NCI-H1105 (cell line): ENCODE measurements around the gene PHF2.

Experiments used
- DNase-seq: peaks from one replicate; lab custom pipeline; 2025; lab: John Stamatoyannopoulos, UW

PHF2 gene

DNA sequence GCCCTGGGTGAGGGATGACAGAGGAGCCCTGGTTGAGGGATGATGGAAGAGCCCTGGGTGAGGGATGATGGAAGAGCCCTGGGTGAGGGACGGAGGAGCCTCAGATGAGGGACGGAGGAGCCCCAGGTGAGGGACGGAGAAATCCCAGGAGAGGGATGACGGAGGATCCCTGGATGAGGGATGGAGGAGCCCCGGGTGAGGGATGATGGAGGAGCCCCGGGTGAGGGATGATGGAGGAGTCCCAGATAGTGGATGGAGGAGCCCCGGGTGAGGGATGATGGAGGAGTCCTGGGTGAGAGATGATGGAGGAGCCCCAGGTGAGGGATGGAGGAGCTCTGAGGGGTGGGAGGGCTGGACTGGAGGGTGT lies 10.9 kb downstream of the PHF2 start:
- no peak for DNase-seq

DNA sequence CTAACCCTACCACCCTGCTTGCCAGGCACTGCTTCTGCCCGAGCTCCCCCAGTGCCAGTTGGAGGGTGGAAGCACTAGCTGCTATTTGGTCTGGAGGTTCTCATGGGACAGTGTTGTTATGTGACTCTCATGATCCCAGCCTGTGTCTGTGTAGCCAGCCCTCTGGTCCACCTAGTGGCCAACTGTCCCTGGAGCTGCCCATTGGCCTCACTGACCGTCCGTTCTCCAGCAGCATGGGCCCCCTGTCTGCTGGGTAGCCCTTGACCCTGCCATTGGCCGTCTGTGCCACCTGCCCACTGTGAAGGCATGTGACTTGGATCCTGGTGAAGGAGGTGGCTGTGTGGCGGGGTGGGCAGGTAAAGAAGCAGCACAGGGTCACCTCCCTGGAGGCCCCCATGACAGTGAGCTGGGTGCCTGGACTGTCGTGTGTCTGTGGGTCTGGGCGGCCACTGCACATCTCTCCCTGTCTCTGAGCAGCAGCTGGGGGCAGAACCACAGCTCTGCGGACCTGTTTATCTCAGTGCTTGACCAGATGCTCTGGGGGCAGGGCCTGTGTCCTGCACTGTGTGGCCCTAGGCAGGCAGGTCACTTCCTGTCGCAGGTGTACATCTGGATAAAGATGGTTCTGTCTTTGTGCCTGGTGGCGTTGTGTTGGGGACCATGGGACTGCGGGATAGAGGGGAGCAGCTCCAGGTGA lies 11.4 kb downstream of the PHF2 start:
- DNase-seq, result no peak

DNA sequence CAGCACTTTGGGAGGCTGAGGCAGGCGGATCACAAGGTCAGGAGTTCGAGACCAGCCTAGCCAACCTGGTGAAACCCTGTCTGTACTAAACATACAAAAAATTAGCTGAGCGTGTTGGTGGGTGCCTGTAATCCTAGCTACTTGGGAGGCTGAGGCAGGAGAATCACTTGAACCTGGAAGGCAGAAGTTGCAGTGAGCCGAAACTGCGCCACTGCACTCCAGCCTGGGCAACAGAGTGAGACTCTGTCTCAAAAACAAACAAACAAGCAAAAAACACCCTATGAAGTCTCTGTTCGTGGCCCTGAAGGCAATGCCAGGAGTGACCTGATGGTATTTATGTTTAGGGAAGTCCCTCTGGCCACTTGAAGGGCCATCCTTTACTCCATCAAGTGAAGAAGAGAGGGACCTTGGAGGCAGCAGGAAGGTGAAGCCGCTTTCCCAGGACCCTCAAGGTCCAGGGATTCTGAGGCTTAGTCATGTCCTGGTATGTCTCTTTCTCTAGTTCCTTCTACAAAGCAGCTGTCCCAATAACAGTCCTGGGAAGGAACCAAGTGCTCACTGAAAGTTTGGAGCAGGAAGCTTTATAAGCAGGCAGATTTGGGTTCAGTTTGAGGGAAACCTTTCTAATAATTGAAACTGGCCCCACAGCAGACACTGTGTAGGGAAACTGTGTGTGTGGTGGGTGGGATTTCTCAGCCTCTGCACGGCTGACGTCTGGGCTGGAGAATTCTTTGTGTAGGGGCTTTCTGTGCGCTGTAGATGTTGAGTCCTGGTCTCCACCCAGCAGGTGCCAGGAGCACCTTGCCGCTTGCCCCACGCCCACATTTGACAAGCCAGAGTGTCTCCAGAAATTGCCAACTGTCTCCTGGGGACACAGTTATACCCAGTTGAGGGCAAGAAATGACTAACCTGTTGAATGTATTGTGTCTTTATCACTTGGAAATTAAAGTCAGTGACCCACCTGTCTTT lies 12.5 kb downstream of the PHF2 start:
- no peak for DNase-seq

DNA sequence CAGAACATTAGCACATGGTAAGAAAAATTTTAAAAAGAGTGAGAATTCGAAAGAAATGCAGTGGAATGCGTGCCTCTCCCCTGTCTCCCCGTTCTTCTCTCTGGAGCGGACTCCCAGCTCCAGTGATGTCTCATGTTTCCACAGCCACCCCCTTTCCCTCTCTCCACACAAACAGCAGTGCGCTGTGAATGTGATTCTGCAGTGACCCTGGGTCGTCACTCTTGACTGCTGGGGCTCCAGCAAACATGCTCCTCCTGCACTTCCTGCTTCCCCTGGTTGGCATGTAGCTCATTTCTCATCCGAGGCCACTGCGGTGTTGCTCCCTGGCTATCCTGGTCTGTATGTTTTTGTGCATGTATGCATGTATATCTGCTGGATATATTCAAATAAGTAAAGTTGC lies 13.3 kb downstream of the PHF2 start:
- DNase-seq, result no peak

DNA sequence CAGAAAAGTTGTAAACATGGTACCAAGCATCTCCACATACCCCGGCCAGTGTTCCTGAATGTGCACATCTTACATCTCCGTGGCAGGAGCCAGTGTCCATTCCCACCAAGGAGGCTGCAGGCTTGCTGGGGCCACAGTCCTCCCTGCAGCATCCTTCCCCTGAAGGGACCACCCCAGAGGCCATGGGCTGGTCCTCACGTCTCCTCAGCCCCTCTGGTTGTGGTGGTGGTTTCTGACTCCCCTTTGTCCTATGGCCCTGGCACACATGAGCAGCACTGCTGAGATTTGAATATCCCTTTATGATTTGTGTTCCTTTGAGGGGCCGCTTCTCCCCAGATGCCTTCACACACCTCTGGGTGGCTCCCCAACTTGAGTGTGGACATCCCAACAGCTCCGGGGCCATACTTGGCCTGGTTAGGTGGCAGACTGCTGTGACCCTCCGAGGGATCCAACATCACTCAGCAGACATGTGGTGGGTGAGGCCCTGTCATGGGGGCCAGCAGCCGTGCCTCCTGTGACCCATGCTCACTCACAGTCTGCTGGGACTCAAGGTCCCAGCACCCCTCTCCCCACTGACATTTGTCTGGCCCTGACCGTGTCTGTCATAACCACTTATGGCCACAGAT lies 14.3 kb downstream of the PHF2 start:
- DNase-seq, result no peak

DNA sequence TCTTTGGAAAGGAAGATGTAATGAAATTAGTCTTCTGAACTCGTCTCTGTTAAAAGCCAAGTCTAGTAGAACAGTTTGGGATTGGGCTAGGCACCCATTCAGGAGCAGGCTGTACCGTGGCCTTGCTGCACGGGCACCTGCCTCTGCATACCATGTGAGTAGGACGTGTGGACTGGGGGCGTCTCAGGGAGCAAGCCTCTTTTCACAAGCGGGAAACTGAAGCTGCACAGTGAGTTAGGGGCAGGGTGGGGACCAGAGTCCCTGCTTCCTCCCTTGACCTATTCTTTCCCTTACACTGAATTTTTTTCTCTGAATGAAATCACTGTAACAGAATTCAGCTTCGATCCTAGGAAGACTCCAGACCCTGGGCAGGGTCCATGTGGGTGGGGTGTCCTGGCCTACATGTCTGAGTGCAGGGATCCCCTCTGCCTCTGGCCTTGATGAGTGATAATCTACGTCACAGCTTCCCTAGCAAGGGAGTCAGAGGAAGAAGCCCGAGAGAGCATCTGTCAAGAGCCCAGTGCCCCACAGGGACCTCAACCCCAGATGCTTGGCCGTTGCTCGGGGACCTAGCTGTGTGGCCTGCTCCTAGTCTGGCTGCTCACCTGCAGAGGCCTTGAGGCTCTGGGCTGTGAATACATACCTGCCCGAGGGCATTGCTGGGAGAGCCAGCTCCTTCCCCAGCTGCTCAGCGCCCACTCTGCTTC lies 15.1 kb downstream of the PHF2 start:
- DNase-seq, result no peak

DNA sequence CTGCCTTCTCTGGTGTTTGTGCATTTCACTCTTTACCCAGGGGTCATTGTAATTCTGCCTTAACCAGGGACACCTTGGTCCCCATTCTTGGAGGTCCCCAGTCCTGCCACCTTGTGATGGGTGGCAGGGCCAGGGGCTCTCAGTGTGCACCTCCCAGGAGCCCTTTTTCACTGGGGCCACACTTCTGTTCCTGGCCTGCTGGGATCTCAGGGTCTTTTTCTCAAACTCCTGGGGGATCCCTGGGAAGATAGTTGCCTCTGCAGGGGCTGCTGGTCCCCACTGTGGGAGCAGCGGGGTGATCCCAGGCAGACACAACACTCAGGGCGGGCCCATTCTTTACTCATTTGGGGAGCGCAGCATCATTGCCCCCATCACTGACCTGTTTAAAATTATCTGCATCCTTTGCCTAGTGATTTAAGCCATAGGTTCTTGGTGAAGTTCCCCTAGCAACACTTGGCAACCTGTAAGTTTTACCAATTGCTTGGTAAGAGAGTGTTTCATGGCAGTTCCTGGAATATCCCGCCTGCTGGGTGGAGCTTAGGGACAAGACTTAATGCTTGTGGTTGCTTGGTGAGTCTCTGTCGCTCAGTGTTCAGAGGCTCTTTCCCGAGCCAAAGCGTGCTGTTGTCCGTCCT lies 15.7 kb downstream of the PHF2 start:
- no peak for DNase-seq

DNA sequence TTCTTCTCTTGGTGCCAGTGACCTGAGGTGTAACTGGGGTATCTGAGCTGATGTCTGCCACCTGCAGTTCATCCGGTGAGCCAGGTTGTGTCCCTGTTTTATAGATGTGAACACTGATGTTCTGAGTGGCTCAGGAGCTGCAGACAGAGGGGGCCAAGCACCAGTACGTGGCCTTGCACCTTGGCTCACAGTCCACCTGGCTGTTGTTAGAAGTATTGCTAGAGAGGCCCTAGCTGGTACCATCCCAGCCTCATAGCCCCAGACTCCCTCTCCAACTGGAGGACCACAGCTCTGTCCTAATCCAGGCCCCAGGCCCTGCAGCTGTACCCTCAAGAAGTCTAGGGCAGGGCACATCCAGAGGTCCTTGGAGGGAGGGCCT lies 16.2 kb downstream of the PHF2 start:
- DNase-seq, result no peak

DNA sequence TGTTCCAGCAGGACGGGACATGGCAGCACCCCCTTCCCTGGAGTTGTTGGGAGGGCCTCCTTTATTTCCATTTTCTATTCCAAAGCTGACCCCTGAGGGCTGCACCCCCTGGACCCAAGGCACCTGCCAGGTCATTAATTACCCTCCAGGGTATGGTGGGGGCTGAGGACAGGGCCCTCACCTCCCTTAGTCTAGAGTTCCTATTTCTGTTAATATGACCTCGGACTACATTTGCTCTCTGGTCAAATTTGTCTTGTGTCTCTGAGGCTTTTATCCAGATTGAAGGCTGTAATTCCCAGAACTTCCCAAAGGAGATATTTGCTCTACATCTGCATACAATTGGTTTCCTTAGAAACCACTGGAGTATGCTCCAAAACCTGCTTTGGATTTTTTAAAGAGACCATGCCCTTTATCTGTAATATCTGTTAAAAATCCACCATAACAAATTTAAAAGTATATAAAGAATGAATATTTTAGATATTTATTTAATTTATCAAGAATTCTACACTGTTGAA lies 16.8 kb downstream of the PHF2 start:
- no peak for DNase-seq

DNA sequence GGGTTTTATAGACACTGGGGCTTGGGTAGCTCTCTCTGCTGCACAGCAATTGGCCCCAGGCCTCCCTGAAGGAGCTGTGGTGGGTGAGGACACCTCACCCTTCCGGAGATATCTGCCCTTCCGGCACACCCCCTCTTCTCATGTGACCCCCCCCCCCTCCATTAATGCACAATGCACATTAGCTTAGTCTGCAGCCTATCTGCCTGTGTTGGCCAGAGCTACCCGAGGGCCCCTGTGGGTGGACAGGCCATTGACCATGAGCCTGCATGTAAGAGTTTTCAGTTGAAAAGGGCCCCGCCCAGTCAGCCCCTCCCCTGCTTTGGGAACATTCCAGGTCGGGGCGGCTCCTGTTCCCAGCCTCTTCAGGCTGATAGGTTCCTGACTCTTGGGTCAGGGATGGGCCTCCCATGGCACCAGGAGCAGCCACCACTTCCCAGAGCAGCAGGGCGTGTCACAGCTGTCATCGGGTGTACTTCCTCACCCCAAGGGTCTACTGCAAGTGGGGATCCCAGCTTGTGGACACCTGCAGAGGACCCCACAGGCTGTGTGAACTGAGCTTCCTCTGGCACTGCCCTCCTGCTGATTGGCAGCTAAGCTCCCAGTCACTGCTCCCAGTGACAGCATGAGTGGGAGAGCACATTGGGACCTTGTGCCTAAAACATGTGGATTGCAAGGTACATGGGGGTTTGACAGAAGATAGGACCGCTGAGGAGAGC lies 17.8 kb downstream of the PHF2 start:
- DNase-seq, result no peak

DNA sequence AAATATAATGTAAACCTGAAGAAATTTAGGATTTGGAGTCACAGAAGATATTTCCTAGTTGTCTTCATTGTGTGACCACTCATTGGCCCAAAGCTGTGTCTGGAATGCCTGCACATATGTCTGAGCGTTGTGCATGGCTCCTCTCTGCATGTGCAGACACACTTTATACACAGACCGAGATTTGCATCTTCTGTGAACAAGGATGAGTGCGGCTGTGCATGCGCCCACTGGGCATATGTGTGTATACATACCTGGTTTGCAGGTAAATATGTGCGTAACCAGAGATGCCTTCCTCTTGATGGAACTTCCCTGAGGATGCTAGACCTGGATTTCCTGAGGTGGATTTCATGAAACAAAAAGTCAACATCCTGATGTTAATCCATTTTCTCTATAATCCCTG lies 19.1 kb downstream of the PHF2 start:
- no peak for DNase-seq

DNA sequence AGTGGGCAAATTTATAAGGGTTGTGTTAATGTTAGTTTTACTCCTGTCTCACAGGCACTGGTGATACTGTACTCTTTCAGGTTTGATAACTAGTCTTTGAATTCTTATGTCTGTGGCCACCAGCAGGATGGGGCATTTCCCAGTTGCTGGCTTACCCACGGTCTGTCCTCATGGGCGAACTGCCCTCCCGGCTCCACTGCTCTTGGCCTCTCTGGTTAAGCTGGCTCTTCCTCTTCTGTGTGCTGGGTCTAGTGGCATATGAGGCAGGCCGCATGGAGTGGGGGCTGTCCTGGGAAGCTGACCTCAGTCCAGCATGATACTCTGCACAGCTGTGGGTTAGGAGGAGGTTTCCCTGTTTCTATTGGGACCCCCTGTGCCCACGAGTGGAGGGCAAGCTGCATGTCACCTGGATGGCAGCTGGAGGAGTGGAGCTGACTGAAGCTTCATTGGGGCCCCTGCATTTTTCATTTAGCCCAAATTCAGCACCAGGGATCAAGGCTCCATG lies 19.5 kb downstream of the PHF2 start:
- no peak for DNase-seq

DNA sequence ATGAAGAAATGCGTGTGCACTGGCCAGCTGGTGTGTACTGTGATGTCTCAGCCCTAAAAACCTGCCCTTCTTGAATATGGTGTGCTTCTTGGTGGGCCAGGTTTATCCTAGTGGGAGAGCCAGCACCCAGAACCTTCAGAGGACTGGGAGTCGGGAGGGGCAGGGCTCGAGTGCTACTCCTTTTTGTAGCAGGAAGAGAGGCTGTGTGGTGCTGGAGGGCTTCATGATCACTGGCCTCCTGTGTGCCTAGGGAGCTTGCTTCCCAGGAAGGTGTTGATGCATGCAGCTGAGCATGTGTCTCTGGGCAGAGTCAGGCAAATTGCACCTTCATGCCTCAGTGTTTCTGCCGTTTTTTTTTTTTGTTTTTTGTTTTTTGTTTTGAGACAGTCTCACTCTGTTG lies 20.0 kb downstream of the PHF2 start:
- no peak for DNase-seq

DNA sequence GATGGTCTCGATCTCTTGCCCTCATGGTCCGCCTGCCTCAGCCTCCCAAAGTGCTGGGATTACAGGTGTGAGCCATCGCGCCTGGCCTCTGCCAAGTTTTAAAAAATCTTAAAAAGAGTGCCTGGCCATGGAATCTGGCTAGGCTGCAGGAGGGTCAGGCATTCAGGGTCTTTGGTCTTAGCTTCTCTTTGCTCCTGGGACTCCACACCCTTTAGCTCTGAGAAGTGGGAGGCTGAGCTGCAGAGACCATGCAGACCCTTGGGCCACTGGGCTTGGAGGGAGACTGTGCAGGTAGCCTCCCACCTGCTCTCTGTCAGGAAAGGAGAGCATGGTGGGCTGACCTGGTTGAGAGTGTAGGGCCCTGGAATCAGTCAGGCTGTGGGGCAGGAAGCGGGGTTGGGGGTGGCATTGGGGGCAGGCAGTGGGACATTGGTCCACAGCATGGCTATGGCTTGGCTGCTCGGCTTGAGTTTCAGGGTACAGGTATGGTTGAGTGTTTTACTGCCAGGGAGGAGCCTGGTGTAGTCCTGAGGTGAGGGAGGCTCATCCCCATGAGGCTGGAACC lies 20.8 kb downstream of the PHF2 start:
- no peak for DNase-seq

DNA sequence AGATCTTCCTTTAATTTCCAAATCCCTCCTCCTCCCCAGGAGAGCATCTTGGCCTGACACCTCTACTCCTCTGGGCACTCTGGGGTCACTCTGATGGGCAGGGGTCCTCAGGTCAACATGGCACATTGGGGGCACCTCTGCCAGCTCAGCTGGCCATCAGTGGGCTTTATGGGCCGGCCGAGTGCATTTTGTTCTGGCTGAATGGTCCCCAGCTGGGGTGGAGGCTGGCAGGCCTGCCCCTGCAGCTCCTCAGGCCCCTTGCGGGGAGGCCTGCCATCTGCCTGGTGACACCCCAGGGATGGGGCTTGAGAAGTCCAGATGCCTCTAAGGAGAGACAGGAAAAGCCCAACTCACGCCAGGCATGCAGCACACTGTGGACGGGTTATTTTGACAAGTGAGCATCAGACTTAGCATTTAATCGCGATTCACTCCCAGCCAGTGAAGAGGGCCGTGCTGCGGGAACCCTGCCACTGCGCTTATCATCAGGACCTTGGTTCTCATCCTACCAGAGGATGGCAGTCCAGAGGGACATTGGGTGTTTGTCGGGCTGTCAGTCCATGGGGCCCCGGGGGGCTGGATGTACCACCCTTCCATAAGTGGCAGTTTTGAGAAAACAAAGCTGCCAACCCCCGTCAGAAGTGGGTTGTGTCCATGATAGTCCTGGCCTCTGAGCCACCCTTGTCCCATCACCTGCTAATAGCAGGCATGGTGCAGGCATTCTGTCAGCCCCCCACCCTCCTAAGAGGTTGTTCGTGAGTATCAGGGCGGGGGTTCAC lies 21.7 kb downstream of the PHF2 start:
- no peak for DNase-seq

DNA sequence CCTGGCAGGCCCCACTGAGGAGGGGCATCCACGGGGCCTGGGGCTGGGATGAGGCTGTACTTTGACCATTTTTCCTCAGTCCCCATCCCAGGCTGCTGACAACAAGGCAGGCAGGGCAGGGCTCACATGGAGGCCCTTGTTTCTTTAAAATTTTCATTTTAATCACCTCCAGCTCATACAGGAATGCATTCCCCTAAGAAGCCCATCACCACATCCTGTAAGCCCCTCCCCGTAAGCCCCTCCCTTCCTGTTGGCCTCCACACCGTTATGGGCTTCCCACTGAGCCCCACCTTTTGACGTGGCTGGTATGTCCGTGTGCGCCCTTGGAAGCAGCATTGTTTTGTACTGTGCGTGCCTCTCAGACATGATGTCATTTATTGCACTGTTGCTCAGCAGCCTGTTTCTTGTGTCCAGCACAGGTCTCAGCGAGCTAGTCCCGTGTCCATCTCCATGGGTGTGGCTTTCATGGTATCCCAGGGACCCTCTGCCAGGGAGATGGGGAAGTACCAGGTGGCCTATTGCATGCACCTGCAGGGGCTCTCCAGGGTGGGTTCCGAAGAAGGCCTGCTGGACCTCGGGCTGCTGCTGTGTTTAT lies 22.4 kb downstream of the PHF2 start:
- DNase-seq, result no peak

DNA sequence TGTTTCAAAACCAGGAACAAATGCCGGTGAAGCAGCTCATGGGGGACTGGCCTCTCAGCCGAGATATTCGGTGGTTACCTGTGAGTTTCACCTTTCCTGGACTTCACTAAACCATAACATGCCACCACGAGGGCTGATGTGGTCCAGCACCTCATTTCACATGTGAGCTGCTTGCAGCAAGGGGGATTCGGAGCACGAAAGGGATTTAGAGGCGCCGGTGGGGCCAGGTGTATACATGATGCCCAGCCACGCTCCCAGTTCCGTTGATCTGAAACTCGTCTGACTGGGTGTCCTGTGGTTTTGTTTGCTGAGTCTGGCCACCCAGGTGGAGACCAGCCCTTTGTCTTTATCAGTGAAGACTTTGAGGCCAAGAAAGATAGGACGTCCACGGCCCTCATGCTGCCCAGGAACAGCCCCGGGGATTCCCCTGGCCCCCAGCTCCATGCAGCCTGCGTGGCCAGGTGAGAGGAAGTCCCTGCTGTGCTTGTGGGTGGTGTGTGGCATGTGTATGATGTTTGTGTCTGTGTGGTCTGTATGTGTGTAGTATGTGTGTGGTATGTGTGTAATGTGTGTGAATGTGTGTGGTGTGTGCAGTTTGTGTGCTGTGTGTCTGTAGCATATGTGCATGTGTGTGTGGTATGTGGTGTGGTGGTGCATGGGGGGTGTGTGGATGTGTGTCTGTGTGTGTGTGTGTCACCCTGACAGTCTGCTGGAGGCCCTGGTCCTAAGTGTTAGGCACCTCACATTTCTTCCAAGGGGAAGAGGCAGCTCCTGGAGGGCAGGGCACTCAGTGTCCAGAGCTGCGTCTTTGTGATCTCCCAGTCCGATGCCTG lies 23.4 kb downstream of the PHF2 start:
- DNase-seq, result no peak

DNA sequence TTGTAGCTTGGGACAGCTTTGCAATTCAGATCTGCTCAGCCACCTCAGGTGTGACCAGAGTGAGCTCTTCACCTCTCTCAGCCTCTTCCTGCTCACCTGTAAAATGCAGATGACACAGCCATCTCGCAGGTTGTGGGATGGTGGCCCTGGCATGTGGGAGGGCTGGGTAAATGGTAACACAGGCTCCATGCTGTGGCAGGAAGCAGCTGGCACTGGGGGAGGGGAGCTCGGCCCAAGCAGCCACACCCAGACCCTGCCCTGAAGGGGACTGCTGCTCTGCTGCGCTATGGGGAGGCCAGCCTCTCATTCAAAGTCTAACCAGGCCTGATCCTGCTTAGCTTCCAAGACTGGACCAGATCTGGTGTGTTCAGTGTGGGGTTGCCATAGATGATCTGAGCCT lies 24.1 kb downstream of the PHF2 start:
- DNase-seq, result no peak
